AG09319 (cell line): Measurements from ENCODE around the gene YWHAG.
"Not testable (repeated sequence)": the region's sequence is repeated elsewhere in the genome, so short reads cannot be mapped to it uniquely, and the experiment has no call there.

Source experiments
- DNase-seq: peaks from one replicate; pipeline ENCODE4 v3.0.0-alpha.2; 2010; ENCODE audit warnings: low read depth; ENCODE audit errors: extremely low read depth
- TF ChIP-seq, protein P1 (sequence below): IDR thresholded peaks from 2 replicates; pipeline ENCODE4 v1.5.1; 2011; ENCODE audit warnings: low read depth, mild to moderate bottlenecking, inconsistent platforms, low read length, moderate library complexity

Gene YWHAG

DNA sequence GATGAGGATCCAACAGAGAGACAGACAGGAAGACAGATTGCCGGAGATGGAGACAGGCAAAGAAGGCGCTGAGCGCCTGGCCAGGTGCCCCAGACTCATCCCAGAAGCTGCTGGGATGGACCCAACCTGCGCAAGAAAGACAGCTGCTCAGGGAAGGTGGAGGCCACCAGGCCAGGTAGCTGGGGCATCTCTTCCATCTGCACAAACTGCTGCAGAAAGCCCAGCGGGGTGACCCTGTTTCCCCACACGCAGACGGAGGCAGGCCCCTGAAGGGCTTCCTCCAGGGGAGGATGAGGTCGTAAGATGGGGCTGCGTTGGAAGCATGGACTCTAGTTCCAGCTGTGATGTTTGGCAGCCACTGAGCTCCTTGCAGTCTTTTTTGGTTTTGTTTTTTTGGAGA lies 16.5 kb upstream of the YWHAG start:
- TF ChIP-seq, protein P1, sequence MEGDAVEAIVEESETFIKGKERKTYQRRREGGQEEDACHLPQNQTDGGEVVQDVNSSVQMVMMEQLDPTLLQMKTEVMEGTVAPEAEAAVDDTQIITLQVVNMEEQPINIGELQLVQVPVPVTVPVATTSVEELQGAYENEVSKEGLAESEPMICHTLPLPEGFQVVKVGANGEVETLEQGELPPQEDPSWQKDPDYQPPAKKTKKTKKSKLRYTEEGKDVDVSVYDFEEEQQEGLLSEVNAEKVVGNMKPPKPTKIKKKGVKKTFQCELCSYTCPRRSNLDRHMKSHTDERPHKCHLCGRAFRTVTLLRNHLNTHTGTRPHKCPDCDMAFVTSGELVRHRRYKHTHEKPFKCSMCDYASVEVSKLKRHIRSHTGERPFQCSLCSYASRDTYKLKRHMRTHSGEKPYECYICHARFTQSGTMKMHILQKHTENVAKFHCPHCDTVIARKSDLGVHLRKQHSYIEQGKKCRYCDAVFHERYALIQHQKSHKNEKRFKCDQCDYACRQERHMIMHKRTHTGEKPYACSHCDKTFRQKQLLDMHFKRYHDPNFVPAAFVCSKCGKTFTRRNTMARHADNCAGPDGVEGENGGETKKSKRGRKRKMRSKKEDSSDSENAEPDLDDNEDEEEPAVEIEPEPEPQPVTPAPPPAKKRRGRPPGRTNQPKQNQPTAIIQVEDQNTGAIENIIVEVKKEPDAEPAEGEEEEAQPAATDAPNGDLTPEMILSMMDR = no peak
- no peak for DNase-seq

DNA sequence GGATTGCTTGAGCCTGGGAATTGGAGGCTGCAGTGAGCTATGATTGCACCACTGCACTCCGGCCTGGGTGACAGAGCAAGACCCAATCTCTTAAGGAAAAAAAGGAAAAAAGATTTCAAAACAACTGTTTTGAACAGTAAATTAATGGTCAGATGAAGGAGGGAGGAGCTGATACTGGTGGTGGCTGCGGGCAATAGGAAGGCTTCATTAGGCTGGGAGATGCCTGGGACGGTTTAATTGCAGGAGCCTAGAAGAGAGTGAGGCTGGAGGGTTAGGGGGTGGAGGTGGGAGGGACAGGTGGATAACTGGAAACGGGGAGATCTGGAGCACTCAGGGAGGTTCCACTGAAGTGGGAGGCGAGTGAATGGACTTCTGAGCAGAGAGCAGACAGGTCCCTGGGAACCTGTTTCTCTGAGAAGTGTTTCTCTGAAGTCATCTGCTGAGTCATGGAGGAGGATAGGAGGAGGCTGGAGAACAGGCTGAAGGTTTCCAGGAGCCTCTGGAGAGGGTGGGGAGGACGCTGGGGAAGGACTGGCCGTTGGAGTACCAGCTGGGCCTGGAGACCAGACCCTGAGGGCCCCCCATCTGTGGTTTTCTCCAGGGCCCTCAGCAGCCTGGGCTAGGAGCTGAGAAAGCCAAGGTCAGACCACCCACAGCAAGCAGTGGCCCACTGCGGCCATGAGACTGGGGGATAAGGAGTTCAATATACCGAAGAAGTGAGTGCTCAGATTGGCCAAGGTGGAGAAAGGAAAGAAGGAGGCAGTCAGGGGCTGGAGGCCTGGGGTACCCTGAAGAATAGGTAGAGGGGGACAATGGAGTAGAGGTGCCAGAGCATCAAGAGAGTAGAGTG lies 14.4 kb upstream of the YWHAG start:
- TF ChIP-seq, protein P1 = no peak
- no peak for DNase-seq

DNA sequence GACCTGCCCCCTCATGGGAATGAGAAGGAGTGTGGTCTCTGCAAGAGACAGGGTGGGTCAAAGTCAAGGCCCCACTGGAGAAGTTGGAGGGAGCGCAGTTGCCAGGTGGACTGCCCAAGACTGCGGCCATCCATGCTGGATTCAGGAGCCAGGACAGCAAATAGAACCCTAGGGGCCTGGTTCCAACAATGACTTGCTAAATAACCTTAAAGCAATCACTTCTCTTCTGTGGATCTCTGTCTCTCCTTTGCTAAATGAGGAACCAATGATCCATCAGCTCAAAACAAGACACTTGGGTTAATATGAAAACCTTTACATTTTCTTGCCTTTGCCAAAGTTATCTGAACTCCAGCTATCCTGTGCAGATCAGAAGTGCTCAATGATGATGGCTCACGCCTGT lies 12.6 kb upstream of the YWHAG start:
- TF ChIP-seq, protein P1 = no peak
- DNase-seq = no peak

DNA sequence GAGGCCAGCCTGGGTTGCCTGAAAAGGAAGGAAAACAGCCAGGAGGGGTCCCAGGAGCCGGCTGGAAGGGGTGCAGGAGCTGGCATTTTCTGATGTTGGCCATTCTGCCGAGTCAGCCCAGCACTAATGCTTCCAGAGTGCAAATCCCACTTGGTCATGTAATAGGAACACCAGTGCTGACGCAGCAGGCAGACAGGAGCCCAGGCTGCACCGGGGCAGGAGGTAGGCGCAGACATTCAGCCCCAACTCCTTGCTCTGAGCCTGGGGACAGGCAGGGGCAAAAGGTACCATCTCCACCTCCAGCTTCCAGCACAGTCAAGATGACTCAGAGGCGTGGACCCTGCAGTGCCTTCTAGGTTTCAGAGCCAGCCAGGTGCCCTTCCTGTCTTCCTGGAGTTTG lies 10.2 kb upstream of the YWHAG start:
- no peak for DNase-seq
- TF ChIP-seq, protein P1 = no peak

DNA sequence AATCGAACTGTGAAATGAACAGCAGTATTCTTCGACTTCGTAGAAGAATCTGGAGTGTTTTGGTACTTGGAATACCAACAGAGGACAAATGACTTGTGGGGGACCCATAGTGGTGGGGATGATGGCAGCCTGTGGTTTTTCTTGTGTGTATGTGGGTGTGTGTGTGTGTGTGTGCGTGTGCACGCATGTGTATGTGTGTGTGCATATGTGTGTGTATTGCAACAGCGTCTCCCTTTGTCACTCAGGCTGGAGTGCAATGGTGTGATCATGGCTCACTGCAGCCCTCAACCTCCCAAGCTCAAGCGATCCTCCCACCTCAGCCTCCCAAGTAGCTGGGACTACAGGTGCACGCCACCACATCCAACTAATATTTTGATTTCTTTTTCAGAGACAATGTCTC lies 9.4 kb upstream of the YWHAG start:
- DNase-seq = no peak
- TF ChIP-seq, protein P1 = no peak

DNA sequence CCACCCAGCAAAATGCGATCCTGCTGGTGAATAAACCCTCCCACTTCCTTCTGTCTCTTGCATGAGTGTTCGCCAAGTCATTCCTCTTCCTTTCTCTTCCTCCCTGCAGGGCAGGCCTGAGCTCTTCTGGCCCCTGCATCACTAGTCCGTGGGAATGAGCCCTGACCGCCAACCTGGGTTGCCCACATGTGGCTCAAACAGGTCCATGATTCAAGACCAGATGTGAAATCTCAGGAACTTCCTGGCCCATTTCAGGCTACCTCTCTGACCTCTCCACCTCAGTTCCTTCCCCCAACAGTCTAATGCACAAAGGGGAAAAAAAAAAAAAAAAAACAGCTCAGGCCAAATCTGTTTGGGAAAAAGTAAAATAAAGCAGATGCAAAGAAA lies 5.4 kb upstream of the YWHAG start:
- DNase-seq = no peak
- TF ChIP-seq, protein P1 = no peak

DNA sequence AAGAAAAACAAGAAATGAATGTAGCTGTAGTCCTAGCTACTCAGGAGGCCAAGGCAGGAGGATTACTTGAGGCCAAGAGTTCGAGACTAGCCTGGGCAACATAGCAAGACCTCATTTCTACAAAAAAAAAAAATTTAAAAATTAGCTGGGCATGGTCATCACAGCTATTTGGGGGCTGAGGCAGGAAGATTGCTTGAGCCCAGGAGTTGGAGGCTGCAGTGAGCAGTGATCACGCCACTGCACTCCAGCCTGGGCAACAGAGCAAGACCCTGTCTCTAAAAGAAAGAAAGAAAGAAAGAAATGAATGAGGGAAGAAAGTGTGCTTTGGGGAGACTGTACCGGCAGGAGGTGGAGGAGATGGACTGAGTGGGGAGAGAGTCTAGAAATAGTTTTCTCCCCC lies 5.0 kb upstream of the YWHAG start:
- DNase-seq = not testable (repeated sequence)

DNA sequence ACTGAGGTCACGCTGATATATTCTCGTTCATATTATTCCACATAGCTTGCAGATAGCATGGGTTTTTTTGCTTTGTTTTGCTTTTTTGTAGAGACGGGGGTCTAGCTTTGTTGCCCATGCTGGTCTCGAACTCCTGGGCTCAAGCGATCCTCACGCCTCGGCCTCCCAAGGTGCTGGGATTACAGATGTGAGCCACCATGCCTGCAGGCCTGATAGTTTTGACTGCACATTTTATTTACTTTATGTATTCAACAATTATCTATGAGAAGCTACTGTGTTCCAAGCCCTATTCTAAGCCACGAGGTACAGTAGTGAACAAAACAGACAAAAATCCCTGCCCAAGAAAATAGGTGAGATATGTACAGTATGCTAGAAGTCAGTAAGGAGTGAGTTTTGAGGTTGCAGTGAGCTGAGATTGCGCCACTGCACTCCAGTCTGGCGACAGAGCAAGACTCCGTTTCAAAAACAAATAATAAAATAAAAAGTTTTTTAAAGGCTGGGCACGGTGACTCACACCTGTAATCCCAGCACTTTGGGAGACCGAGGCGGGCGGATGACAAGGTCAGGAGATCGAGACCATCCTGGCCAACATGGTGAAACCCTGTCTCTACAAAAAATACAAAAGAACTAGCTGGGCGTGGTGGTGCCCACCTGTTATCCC lies 1.3 kb upstream of the YWHAG start:
- DNase-seq = no peak
- TF ChIP-seq, protein P1 = no peak
